OCI-LY3 (cell line): ENCODE results near the gene CNNM2.

Source experiments
- H2AFZ ChIP-seq: fragments of 200-600, 300-600 bp; shearing (Covaris generic); 2 replicates; pipeline ENCODE4 v1.6.0; 2014; ENCODE audit warnings: antibody characterized with exemption, low read depth, low read length
- H3K27ac ChIP-seq: fragments of 200-600, 300-600 bp; sonication (generic); 2 replicates; pipeline ENCODE4 v1.5.1; 2014; ENCODE audit warnings: mild to moderate bottlenecking, low read length, moderate library complexity, mixed read lengths
- H3K27me3 ChIP-seq: fragments of 200-600, 300-600 bp; sonication (generic); 2 replicates; pipeline ENCODE4 v1.6.1; 2014; ENCODE audit warnings: low read depth, low read length, mixed read lengths
- H3K36me3 ChIP-seq: fragments of 200-600, 300-600 bp; sonication (generic); replicated peaks from 2 replicates; pipeline ENCODE3; 2014; ENCODE audit warnings: low read depth, low read length, mixed read lengths
- H3K4me1 ChIP-seq: fragments of 300-600, 200-600 bp; sonication (generic); 2 replicates; pipeline ENCODE4 v1.6.1; 2014; ENCODE audit warnings: low read length, mixed read lengths
- H3K4me2 ChIP-seq: fragments of 200-600, 300-600 bp; sonication (generic); 2 replicates; pipeline ENCODE4 v1.6.1; 2014; ENCODE audit warnings: low read length, mixed read lengths
- H3K4me3 ChIP-seq: fragments of 300-600, 200-600 bp; sonication (generic); 2 replicates; pipeline ENCODE4 v1.5.1; 2014; ENCODE audit warnings: antibody characterized with exemption, mild to moderate bottlenecking, low read length, moderate library complexity
- H3K79me2 ChIP-seq: fragments of 300-600, 200-600 bp; shearing (Covaris generic); 2 replicates; pipeline ENCODE4 v1.6.1; 2014; ENCODE audit warnings: mild to moderate bottlenecking, low read length, mixed read lengths
- H3K9ac ChIP-seq: fragments of 300-600, 200-600 bp; shearing (Covaris generic); 2 replicates; pipeline ENCODE4 v1.6.0; 2014; ENCODE audit warnings: mild to moderate bottlenecking, low read length, moderate library complexity
- H3K9me3 ChIP-seq: fragments of 200-600, 300-600 bp; shearing (Covaris generic); 2 replicates; pipeline ENCODE4 v1.6.1; 2014; ENCODE audit warnings: low read length, mixed read lengths; ENCODE audit not compliant: insufficient read depth
- H4K20me1 ChIP-seq: fragments of 200-600, 300-600 bp; sonication (generic); 2 replicates; pipeline ENCODE4 v1.6.1; 2016; ENCODE audit warnings: low read length, mixed read lengths; ENCODE audit not compliant: insufficient read depth
- CTCF ChIP-seq: fragments of 200-600, 300-600 bp; sonication (generic); IDR thresholded peaks from 2 replicates; pipeline ENCODE4 v1.5.1; 2014; ENCODE audit warnings: antibody characterized with exemption, low read length, low read depth
- EZH2phosphoT487 ChIP-seq: fragments of 200-600 bp; shearing (Covaris generic); IDR thresholded peaks from 2 replicates; pipeline ENCODE4 v1.6.1; 2018; ENCODE audit warnings: antibody characterized with exemption, mixed run types, low read depth

CNNM2 gene

GRCh38 chr10:103098240-103098639 lies 180.1 kb downstream of the CNNM2 start:
- no peak overlapping the region for H3K27ac ChIP-seq
- H3K36me3 ChIP-seq: peaks cover 4% of the 10 kb centered on the region
- TF ChIP-seq EZH2phosphoT487 (no peak), CTCF (no peak)
- H3K4me1 ChIP-seq: no peaks in the 10 kb centered on the region
- H3K9ac ChIP-seq: no peak overlapping the region
- no peak overlapping the region for H2AFZ ChIP-seq
- no peaks in the 10 kb centered on the region for H3K9me3 ChIP-seq
- H3K79me2 ChIP-seq: no peaks in the 10 kb centered on the region
- H3K4me2 ChIP-seq: no peak overlapping the region
- H3K4me3 ChIP-seq: no peak overlapping the region
- H3K27me3 ChIP-seq: no peaks in the 10 kb centered on the region
- no peaks in the 10 kb centered on the region for H4K20me1 ChIP-seq

GRCh38 chr10:103100620-103101019 lies 182.5 kb downstream of the CNNM2 start:
- Histone ChIP-seq H3K79me2 (no peaks in the 10 kb centered on the region), H3K27ac (no peak overlapping the region), H3K4me3 (no peak overlapping the region), H3K27me3 (no peaks in the 10 kb centered on the region), H2AFZ (no peak overlapping the region), H3K9me3 (no peaks in the 10 kb centered on the region), H3K9ac (no peak overlapping the region), H3K4me2 (no peak overlapping the region), H3K36me3 (peaks cover 2% of the 10 kb centered on the region), H3K4me1 (no peaks in the 10 kb centered on the region), H4K20me1 (no peaks in the 10 kb centered on the region)
- no peak for TF ChIP-seq EZH2phosphoT487
- TF ChIP-seq CTCF: no peak

- Histone ChIP-seq H2AFZ (no peak overlapping the region), H4K20me1 (no peaks in the 10 kb centered on the region), H3K9ac (no peak overlapping the region), H3K4me3 (no peak overlapping the region), H3K27me3 (no peaks in the 10 kb centered on the region), H3K9me3 (no peaks in the 10 kb centered on the region), H3K79me2 (no peaks in the 10 kb centered on the region), H3K4me2 (no peak overlapping the region), H3K36me3 (peaks cover 2% of the 10 kb centered on the region), H3K4me1 (no peaks in the 10 kb centered on the region), H3K27ac (no peak overlapping the region)
- TF ChIP-seq CTCF: no peak
- no peak for TF ChIP-seq EZH2phosphoT487
These were observed 184.1 kb downstream of the CNNM2 start for GRCh38 chr10:103102195-103102594.

- H2AFZ ChIP-seq: no peak overlapping the region
- H3K4me1 ChIP-seq: no peaks in the 10 kb centered on the region
- no peaks in the 10 kb centered on the region for H3K36me3 ChIP-seq
- no peaks in the 10 kb centered on the region for H3K79me2 ChIP-seq
- H3K4me2 ChIP-seq: no peak overlapping the region
- H3K27me3 ChIP-seq: no peaks in the 10 kb centered on the region
- TF ChIP-seq CTCF (no peak), EZH2phosphoT487 (no peak)
- H3K9ac ChIP-seq: no peak overlapping the region
- H3K9me3 ChIP-seq: no peaks in the 10 kb centered on the region
- no peak overlapping the region for H3K27ac ChIP-seq
- no peak overlapping the region for H3K4me3 ChIP-seq
- H4K20me1 ChIP-seq: no peaks in the 10 kb centered on the region
These were observed 185.9 kb downstream of the CNNM2 start for GRCh38 chr10:103103989-103104388.
